HepG2 (cell line): Measurements from ENCODE around the gene MYH9. TPM values are rescaled to one million over a fixed set of nuclear protein-coding genes. Genes with fewer than 3 reads are reported as not detected.

Experiments
- ATAC-seq: fragments of 200-7000 bp; cut with Tn5 transposase; 3 replicates; pipeline ENCODE4 v1.9.1; 2020; ENCODE audit warnings: mild to moderate bottlenecking, moderate library complexity
- BruUV-seq: library from RNA; stranded (reverse); fragments of 400-500 nt; replicated peaks from 2 replicates; lab custom pipeline; 2021; lab: Mats Ljungman, UMichigan
- CTCF ChIA-PET: fragments of 300-600 bp; formaldehyde crosslinking; extraction: SDS; loops from one replicate; lab custom pipeline; 2021; ENCODE audit warnings: low total read pairs, inconsistent platforms, low intra/inter-chr PET ratio; lab: Yijun Ruan, JAX
- POLR2A ChIA-PET: fragments of 350-600 bp; sonication (Branson Sonifier 250); formaldehyde crosslinking; loops from one replicate; lab custom pipeline; 2020; ENCODE audit warnings: antibody characterized with exemption, inconsistent platforms; lab: Yijun Ruan, JAX
- DNase-seq: peaks from one replicate; pipeline ENCODE4 v3.0.0-alpha.2; 2015; ENCODE audit warnings: low spot score
- FAIRE-seq: peaks from 3 replicates; lab custom pipeline; 2011; peaks lifted over from hg19 to GRCh38; lab: Jason Lieb, UNC
- H2AFZ ChIP-seq: one replicate; pipeline ENCODE4 v1.6.1; 2011; ENCODE audit warnings: low read length, inconsistent platforms
- H3K27ac ChIP-seq: fragments of 300-600 bp; 3 replicates; pipeline ENCODE4 v1.8.0; 2011; ENCODE audit warnings: mixed run types, mild to moderate bottlenecking, mixed read lengths, low read length, inconsistent platforms; ENCODE audit not compliant: insufficient read depth; ENCODE audit errors: extremely low read length
- H3K27me3 ChIP-seq, 2 experiments: fragments of 200-600 bp in 1 of 2; 2 replicates in 1 of 2; 3 replicates in 1 of 2; pipeline versions ENCODE4 v1.6.0 to v1.8.0; 2011; ENCODE audit warnings: low read length in 2 of 2, mild to moderate bottlenecking in 2 of 2, moderate library complexity in 2 of 2, inconsistent platforms in 1 of 2; ENCODE audit not compliant: insufficient read depth in 2 of 2, control insufficient read depth in 1 of 2
- H3K36me3 ChIP-seq, 2 experiments: fragments of 200-600 bp in 1 of 2; replicated peaks in 1 of 2; 2 replicates in 1 of 2; 3 replicates in 1 of 2; pipeline versions ENCODE4 v1.5.1 to v1.8.0; 2011; ENCODE audit warnings: low read length in 2 of 2, inconsistent platforms in 1 of 2; ENCODE audit not compliant: insufficient read depth in 2 of 2, control insufficient read depth in 1 of 2
- H3K4me1 ChIP-seq: 2 replicates; pipeline ENCODE4 v1.5.1; 2012; ENCODE audit warnings: low read length, inconsistent platforms; ENCODE audit not compliant: insufficient read depth
- H3K4me2 ChIP-seq: 2 replicates; pipeline ENCODE4 v1.6.0; 2011; ENCODE audit warnings: low read depth, low read length, inconsistent platforms
- H3K4me3 ChIP-seq, 3 experiments: fragments of 200-600 bp in 1 of 3; sonication (generic), shearing (Covaris generic) in 1 of 3; replicated peaks in 1 of 3; 2 replicates each; pipeline ENCODE4 v1.5.1; 2011 to 2016; ENCODE audit warnings: low read length in 3 of 3, inconsistent platforms in 2 of 3, low read depth in 2 of 3, mild to moderate bottlenecking in 2 of 3, control low read depth in 1 of 3, mixed read lengths in 1 of 3; ENCODE audit not compliant: insufficient read depth in 1 of 3
- H3K79me2 ChIP-seq: one replicate; pipeline ENCODE4 v1.6.1; 2011; ENCODE audit warnings: low read length, inconsistent platforms; ENCODE audit not compliant: insufficient read depth
- H3K9ac ChIP-seq: 2 replicates; pipeline ENCODE4 v1.6.0; 2011; ENCODE audit warnings: mild to moderate bottlenecking, low read depth, low read length, inconsistent platforms; ENCODE audit not compliant: insufficient read depth
- H3K9me3 ChIP-seq: 2 replicates; pipeline ENCODE4 v1.5.1; 2012; ENCODE audit warnings: mild to moderate bottlenecking, low read length
- H4K20me1 ChIP-seq: 2 replicates; pipeline ENCODE4 v1.6.0; 2011; ENCODE audit warnings: inconsistent platforms, mild to moderate bottlenecking, low read length, moderate library complexity; ENCODE audit not compliant: insufficient read depth
- AFF4 ChIP-seq: sonication (generic); formaldehyde crosslinking; IDR thresholded peaks from 2 replicates; pipeline ENCODE4 v1.4.0; 2020; ENCODE audit warnings: missing genetic modification reagents
- CBX5 ChIP-seq: sonication (generic); formaldehyde crosslinking; IDR thresholded peaks from 2 replicates; pipeline ENCODE4 v1.4.0; 2020; ENCODE audit warnings: missing genetic modification reagents, borderline replicate concordance
- FOXK1 ChIP-seq: sonication (generic); formaldehyde crosslinking; IDR thresholded peaks from 2 replicates; pipeline ENCODE4 v1.4.0; 2020; ENCODE audit warnings: low read depth, missing genetic modification reagents, borderline replicate concordance
- HNF4G ChIP-seq, 2 experiments: sonication (generic) in 1 of 2; formaldehyde crosslinking in 1 of 2; IDR thresholded peaks; 2 replicates each; pipeline versions ENCODE4 v1.4.0 to v1.6.1; 2011 to 2020; ENCODE audit warnings: borderline replicate concordance in 2 of 2, low read depth in 2 of 2, mild to moderate bottlenecking in 2 of 2, low read length in 1 of 2, missing genetic modification reagents in 1 of 2, moderate library complexity in 1 of 2
- TAF1 ChIP-seq: sonication (generic); formaldehyde crosslinking; IDR thresholded peaks from 2 replicates; pipeline ENCODE4 v1.4.0; 2020; ENCODE audit warnings: missing genetic modification reagents
- TBX3 ChIP-seq: fragments of 450-650 bp; IDR thresholded peaks from 2 replicates; pipeline ENCODE4 v1.6.1; 2017; ENCODE audit warnings: antibody characterized with exemption, mild to moderate bottlenecking, inconsistent platforms, borderline replicate concordance
- ZBTB21 ChIP-seq: sonication (generic); formaldehyde crosslinking; IDR thresholded peaks from 2 replicates; pipeline ENCODE4 v1.4.0; 2020; ENCODE audit warnings: missing genetic modification reagents
- ZNF3 ChIP-seq: IDR thresholded peaks from 2 replicates; pipeline ENCODE4 v1.7.0; 2017; ENCODE audit warnings: inconsistent platforms
- ZNF800 ChIP-seq: sonication (generic); formaldehyde crosslinking; IDR thresholded peaks from 2 replicates; pipeline ENCODE4 v1.4.0; 2020; ENCODE audit warnings: missing genetic modification reagents
- WGBS: methylation state at CpG from one replicate; pipeline ENCODE4 v1.1.6; 2017; ENCODE audit warnings: low lambda C conversion rate; 5-methylcytosine and 5-hydroxymethylcytosine counted together
- in situ Hi-C: cut with HindIII; loops from 2 replicates; pipeline ENCODE4 v1.10.0; 2017; ENCODE audit warnings: low pct_unique_long_range_greater_than_20kb; ENCODE audit not compliant: extremely low pct_ligation_motif_present
- intact Hi-C: fragments of 100-400 bp; cut with micrococcal nuclease; formaldehyde crosslinking; loops from one replicate; pipeline ENCODE4 v1.10.0; 2022; ENCODE audit not compliant: unreplicated experiment
- polyA plus RNA-seq, 8 experiments: library from polyadenylated mRNA; depleted of rRNA in 3 of 8; stranded (reverse) in 7 of 8; unstranded in 1 of 8; fragments of >200 nt; fragmentation: Illumina TruSeq in 4 of 8; extraction: Trizol in 4 of 8; gene quantifications; 2 replicates each; pipeline versions ENCODE4 v1.2.1 to v1.2.3, GENCODE V29; 2011 to 2016; ENCODE audit warnings: low read depth in 4 of 8, missing spikeins in 1 of 8, mixed read lengths in 1 of 8; ENCODE audit not compliant: insufficient read depth in 1 of 8
- total RNA-seq, 5 experiments: library from RNA; depleted of rRNA; stranded (reverse); fragments of >200 nt; fragmentation: Illumina TruSeq; extraction: Trizol; gene quantifications; 2 replicates each; pipeline ENCODE4 v1.2.3, GENCODE V29; 2016; ENCODE audit warnings: low read depth in 1 of 5
- TF ChIP-seq, protein P1 (sequence below), 2 experiments: sonication (generic) in 1 of 2; formaldehyde crosslinking in 1 of 2; IDR thresholded peaks; 2 replicates each; pipeline versions ENCODE4 v1.4.0 to v1.6.1; 2016 to 2020; ENCODE audit warnings: borderline replicate concordance in 1 of 2, low read depth in 1 of 2, mild to moderate bottlenecking in 1 of 2, missing genetic modification reagents in 1 of 2
- TF ChIP-seq, protein P2 (sequence below): sonication (generic); formaldehyde crosslinking; IDR thresholded peaks from 2 replicates; pipeline ENCODE4 v1.5.0; 2020; ENCODE audit warnings: missing genetic modification reagents

Gene MYH9
- total and polyA plus RNA-seq, 2 of the 13 experiments (the other 11 are each of a cell fraction or from before 2014, with no cell fraction given): 50.7 to 98.5 TPM

DNA sequence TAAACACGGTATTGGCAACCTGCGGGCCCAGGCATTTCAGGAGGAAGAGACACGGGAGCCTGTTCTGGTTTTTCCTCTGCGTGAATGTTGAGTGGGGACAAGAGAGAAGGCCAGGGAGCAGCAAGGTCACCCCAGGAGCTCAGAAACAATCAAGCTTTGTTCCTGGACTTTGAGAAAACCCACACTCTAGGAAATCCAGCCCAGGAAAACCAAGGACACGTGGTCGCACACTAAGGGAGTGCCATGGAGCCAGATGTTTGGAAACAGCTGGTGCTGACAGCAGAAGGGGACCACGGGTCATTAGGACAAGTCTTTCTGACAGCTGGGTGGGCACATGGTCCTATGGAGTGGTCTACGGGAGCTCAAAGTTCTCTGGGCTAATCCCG lies 44.1 kb downstream of the MYH9 start:
- in situ Hi-C loops (no loop called here), intact Hi-C loops (loop anchor here (1.0 kb wide), 1 partner anchor 8 kb away; no protein-coding TSS in a partner anchor)
- H4K20me1 ChIP-seq: peaks cover 6% of the 10 kb centered on the region; the same call in 1 of the 2 replicates
- peaks cover 79% of the 10 kb centered on the region for H3K4me1 ChIP-seq
- 13% methylated on average over 9 of the region's 9 CpGs for WGBS
- ChIA-PET CTCF (no interaction called here), POLR2A (interaction anchor here (0.6 to 4.2 kb wide), 22 partner anchors 8 to 162 kb away, joined by 3 to 69 read pairs (median 6); partner anchors contain the start of gene MYH9)
- H3K79me2 ChIP-seq: peaks cover 42% of the 10 kb centered on the region
- H3K9me3 ChIP-seq: no peaks in the 10 kb centered on the region
- peak overlapping the region; percentile 31; the same call in 1 of the 2 replicates for H3K9ac ChIP-seq
- H2AFZ ChIP-seq: no peak overlapping the region
- no peak overlapping the region for H3K4me3 ChIP-seq
- DNase-seq (peak; percentile 93), FAIRE-seq (peak; percentile 86), ATAC-seq (peak; percentile 59)
- peaks cover 34 to 50% of the 10 kb centered on the region in 2 experiments for H3K36me3 ChIP-seq
- no peaks in the 10 kb centered on the region for H3K27me3 ChIP-seq
- BruUV-seq: no TSS peak
- peak overlapping the region; percentile 85 for H3K27ac ChIP-seq
- H3K4me2 ChIP-seq: peak overlapping the region; percentile 33
- TF ChIP-seq HNF4G (IDR thresholded peaks at IDR 0.05; ENCODE audit: borderline replicate concordance, low read depth, low read length) (peak; percentile 52; the same call in 1 of the 2 replicates), HNF4G (CRISPR knock-in tag; IDR thresholded peaks at IDR 0.05; ENCODE audit: borderline replicate concordance, low read depth) (no peak), ZBTB21 (CRISPR knock-in tag) (no peak), CBX5 (peak; percentile 19; the same call in 1 of the 2 replicates), FOXK1 (CRISPR knock-in tag) (peak; percentile 84), ZNF3 (CRISPR knock-in tag) (0 out of 2 replicates have a peak, but pooled peaks have one; percentile 42), AFF4 (CRISPR knock-in tag) (no peak), TAF1 (no peak), ZNF800 (CRISPR knock-in tag) (no peak), TBX3 (no peak)
- TF ChIP-seq, protein P1, sequence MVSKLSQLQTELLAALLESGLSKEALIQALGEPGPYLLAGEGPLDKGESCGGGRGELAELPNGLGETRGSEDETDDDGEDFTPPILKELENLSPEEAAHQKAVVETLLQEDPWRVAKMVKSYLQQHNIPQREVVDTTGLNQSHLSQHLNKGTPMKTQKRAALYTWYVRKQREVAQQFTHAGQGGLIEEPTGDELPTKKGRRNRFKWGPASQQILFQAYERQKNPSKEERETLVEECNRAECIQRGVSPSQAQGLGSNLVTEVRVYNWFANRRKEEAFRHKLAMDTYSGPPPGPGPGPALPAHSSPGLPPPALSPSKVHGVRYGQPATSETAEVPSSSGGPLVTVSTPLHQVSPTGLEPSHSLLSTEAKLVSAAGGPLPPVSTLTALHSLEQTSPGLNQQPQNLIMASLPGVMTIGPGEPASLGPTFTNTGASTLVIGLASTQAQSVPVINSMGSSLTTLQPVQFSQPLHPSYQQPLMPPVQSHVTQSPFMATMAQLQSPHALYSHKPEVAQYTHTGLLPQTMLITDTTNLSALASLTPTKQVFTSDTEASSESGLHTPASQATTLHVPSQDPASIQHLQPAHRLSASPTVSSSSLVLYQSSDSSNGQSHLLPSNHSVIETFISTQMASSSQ (IDR thresholded peaks at IDR 0.05; ENCODE audit: low read depth): no peak
- TF ChIP-seq, protein P1 (CRISPR knock-in tag; IDR thresholded peaks at IDR 0.05; ENCODE audit: borderline replicate concordance): 0 out of 2 replicates have a peak, but pooled peaks have one; percentile 31
- TF ChIP-seq, protein P2, sequence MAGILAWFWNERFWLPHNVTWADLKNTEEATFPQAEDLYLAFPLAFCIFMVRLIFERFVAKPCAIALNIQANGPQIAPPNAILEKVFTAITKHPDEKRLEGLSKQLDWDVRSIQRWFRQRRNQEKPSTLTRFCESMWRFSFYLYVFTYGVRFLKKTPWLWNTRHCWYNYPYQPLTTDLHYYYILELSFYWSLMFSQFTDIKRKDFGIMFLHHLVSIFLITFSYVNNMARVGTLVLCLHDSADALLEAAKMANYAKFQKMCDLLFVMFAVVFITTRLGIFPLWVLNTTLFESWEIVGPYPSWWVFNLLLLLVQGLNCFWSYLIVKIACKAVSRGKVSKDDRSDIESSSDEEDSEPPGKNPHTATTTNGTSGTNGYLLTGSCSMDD (CRISPR knock-in tag): no peak
